Stimulated activated CD4-positive, alpha-beta T cell treated with anti-CD3 and anti-CD28 coated beads, Interleukin-12 subunit alpha, Interleukin-12 subunit beta, amount 100 ng/mL, for 24 hours (primary cell): ENCODE results near the gene DOCK2.
"Not testable (repeated sequence)": the region's sequence is repeated elsewhere in the genome, so short reads cannot be mapped to it uniquely, and the experiment has no call there.

Experiments
- DNase-seq, 2 experiments: peaks; one replicate each; pipeline ENCODE4 v3.0.0-alpha.2; 2020; ENCODE audit warnings: low read depth in 2 of 2

Gene DOCK2

GRCh38 chr5:169817031-169817430, 180.0 kb downstream of the DOCK2 start:
- DNase-seq, result no peak

DNA sequence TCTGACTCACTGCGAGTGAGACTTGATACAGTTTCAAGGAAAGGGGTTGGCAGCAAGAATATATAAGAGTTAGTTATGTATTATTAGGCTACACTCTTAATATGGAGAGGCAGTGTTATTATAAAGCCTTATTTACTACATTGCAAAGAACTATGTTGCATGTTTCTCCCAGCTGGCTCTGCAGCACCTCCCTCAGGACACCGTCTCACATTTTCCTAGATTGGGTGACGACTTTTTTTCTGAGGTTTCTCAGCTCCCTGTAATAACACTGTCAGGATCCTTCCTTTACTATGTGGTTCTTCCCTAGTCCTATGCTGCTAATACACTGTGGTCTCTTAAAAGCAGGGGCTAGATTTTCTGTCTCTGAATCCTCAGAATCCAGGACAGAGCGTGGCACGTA, 189.5 kb downstream of the DOCK2 start:
- DNase-seq, result no peak

DNA sequence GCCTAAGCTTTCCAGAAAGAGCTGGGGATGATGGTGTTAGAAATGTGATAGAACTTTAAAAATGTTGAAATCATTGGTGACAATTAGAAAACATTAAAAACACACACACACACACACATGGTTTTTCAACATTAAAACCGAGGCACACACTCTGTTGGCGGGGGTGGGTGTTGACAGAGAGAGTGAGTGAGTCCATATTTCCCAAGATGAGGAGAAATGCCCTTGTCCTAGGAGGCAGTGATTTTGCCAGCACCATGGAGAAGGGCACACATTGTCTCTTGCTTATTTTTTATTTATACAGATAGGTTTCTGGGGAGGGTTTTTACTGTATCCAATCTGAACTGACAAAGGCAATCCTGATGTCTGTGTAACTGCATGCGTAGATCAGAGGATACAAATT, 190.7 kb downstream of the DOCK2 start:
- no peak for DNase-seq

- DNase-seq, result no peak
Observed at GRCh38 chr5:169828385-169828784, 191.3 kb downstream of the DOCK2 start.

DNA sequence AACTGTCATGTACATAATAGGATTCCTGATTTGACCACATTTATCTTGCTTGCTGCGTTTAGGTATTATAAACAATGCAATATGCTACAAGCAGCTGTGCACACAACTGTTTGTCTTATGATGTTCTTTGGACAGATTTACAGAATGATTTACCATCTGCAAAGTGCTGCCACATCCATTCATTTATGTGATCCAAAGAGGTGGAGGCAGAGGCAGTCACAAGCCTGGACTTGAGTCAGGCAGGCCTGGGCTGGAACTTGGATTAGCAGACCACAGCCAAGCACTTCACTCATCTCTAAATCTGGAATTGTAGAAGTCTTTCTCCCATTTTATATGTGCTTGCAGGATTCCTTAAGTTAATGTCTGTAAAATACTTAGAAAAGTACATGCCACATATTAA, 194.3 kb downstream of the DOCK2 start:
- DNase-seq, result no peak

GRCh38 chr5:169832304-169832703, 195.2 kb downstream of the DOCK2 start:
- DNase-seq, result no peak

DNA sequence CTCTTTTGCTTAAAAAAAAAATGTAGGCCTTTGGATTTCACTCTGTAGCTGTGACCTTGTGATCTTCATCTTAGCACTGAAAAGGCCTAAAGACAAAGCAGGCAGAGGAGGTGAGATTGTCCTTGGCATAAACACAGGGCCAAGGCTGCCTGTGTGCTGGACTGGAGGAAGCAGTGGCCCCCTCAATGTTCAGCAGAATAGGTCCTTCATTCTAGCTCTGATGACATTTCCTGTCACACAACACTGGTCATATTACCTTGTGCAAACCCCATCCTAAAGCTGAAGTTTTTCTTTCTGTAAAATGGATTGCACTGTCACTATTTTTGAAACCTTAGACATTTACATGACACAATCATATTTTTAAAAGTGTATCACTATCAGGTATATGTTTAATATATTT, 195.8 kb downstream of the DOCK2 start:
- DNase-seq, result no peak

GRCh38 chr5:169833681-169834292, 196.7 kb downstream of the DOCK2 start:
- DNase-seq, result not testable (repeated sequence)

GRCh38 chr5:169834540-169834939, 197.5 kb downstream of the DOCK2 start:
- DNase-seq, result not testable (repeated sequence)

DNA sequence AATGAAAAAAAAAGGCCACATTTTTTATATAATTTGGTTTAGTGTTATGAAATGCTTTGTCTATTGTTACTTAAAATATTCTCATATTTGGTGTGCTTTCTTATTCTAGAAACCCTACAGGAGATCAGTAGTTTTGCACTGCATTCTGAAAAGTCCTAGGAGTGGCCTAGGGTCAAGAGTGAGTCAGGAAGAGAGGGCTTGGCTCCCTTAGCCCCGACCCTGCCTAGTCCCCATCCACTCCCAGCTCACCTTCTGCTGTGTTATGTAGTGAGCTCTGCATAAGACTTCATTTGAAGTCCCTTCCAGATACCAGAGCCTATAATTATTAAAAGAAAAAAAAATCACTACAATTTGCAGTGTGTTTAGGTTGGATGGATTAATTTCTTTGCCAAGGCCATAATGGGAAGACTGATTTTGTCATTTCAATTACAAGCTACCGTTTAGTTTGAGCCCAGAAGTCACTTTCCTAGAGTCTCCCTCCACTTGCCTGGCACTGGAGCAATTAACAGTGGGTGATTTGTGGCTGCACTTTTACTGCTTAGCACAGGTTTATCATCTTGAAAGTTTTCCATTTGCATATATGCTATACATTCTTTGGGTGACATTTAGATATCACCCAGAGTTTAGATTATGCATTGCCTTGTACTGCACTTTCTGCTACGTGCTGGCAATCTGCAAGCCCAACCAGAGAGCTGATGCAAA, 199.9 kb downstream of the DOCK2 start:
- no peak for DNase-seq

DNA sequence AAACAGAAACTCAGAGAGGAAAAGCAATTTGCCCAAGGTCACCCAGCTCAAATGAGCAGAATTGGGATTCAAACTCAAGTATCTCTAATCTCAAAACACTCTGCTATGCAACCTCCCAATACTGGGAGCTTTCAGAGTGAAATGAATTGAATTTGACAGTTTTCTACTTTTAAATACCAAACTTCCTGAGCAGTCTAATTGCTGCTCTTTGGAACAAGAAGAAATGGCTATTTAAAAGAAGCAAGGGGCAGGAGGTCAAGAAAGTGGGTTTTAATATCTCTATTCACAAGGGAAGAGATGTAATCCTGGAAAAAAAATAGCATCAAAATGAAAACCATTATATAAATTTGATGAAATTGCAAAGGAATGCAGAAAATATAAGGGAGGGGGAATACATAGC, 200.6 kb downstream of the DOCK2 start:
- DNase-seq, result no peak

GRCh38 chr5:169838688-169839087, 201.6 kb downstream of the DOCK2 start:
- DNase-seq, result no peak

GRCh38 chr5:169840405-169840804, 203.3 kb downstream of the DOCK2 start:
- DNase-seq, result no peak

GRCh38 chr5:169842699-169843098, 205.6 kb downstream of the DOCK2 start:
- DNase-seq, result no peak

DNA sequence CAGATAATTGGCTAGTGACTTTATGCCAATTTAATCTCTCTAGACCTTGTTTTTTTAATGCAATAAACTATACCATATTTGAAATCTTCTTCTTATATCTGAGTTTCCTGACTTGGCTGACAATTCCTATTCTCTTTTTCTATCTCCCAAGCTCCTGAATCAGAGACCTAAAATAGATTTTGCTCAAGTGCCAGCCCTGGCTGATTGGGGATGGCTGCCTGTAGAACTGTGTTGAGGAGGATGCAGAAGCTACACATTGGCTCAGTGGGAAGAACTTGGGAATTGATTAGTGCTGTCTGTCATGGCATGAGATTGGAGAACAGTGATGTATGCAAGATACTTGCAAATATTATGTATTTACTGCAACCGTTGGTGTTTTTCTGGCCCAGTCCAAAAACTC, 210.4 kb downstream of the DOCK2 start:
- no peak for DNase-seq

DNA sequence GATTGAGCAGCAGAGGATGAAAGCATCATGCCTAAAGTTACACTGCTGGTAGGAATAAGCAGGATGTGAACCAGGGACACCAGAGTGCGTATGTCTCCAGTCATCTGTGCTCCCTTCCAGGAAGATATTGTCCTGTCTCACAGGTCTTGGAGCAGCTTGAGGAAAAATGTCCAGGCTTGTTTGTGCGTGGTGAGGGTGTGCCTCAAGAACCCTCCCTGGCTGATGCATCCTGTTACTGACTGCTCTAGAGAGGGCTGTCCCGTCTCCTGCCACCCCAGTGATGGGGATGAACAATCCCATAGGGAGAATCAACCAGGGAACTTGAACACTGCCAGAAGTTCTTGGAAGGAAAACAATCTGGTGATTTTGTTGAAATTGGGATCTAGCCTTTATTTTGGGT, 211.2 kb downstream of the DOCK2 start:
- DNase-seq, result no peak

- DNase-seq, result no peak
Observed at GRCh38 chr5:169848792-169849191, 211.7 kb downstream of the DOCK2 start.

DNA sequence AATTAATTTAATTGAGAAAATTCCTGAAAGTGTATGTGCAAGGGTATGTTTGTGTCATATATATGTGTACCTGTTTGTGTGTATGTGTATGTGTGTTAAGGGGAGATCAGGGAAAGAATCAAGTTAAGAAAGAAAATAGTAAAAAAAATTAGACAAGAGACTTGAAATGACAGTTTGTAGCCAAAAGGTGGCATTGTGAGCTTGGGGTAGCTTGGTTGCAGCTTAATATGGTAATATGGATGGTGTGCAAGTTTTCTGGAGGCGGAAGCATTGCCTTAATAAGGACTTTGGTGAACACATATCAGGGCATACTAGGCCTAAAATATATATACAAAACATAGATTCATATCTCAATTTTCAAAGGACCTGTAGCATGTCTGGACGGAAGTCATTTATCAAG, 213.3 kb downstream of the DOCK2 start:
- no peak for DNase-seq

DNA sequence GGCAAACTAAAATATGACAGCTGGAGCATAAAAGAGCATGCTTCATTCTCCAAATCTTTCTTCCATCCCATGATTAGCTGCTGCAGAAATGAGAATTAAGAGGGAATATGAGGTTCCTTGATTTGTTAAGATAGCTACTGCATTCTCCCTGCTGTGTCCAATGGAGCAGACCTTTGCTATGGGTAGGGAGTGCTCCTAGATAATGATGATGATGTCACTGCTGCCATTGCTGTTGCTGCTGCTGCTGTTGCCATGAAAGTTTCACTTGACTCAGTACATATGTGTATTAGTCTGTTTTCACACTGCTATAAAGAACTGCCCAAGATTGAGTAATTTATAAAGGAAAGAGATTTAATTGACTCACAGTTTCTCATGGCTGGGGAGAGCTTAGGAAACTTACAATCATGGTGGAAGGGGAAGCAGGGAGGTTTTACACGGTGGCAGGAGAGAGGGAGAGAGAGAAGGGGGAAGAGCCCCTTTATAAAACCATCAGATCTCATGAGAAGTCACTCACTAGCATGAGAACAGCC, 214.3 kb downstream of the DOCK2 start:
- DNase-seq, result no peak

DNA sequence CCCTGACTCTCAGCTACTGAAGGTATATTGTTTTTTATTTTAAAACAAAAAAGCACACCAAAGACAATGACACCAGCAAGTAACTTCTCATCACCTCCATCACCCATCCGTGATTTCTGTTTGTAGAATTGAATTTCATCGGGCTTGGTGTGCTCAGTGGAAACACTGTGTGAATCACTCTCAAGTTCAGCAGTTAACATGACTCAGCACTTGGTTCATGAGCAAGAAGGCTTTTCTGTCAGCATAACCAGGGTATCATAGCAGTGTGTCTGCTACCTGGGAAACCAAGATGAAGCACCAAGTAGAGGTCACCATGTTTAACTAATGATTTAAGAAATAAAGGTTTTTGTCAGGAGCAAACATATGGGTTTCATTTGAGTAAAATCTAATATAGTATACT, 219.5 kb downstream of the DOCK2 start:
- DNase-seq, result no peak

GRCh38 chr5:169860585-169860984, 223.5 kb downstream of the DOCK2 start:
- no peak for DNase-seq

DNA sequence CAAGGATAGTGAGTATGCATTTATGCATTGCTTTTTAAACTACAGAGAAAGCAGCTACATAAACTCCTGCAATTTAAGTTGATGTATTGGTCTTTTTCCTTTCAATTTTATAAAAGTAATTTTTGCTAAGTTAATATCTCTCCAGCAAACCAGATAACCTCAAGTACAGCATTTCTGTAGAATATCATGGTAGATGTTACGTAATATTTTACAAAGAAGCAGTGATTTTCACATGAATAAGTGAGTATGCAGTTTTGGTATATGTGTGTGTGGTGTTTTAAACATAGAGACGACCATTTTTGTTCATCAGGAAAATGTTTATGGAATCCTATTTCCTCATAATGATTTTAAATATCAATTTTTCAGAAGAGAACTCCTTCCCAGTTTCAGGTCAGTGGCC, 224.4 kb downstream of the DOCK2 start:
- DNase-seq, result no peak

DNA sequence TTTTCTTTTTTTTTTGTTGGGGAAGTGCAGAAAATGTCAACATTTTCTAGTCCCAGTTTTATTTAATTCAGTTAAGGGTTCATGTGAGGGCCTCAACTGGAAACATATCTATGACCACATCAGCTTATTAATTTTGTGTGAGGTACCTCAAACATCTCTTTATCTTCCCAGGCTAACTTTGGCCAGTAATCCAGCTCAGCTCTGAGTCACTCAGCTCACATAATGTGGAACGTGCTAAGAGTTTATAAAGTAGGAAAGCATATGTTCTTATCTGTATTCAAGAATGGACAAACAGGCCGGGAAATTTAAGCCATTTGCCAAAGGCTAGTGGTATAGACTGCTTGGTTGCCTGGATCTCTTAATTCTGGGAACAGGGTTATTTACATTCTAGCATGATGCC, 224.9 kb downstream of the DOCK2 start:
- DNase-seq, result no peak

DNA sequence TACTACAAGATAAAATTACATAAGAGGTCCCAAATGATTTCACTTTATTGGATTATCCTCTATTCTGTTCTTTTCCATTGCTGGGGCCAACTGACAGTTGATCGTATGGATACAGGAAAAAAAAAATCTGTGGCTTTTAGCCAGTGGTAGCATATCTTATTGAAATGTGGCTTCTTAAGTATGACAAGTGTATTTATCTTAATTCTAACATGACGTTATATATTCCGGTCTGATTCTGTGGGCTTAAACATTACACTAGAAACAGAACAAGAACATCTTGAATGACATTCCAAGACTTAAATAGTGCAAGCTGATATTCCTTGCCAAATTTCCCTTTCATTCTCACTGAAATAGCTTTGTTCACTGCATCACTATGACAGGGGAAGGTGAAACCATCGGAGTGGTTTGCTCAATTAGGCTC, 225.3 kb downstream of the DOCK2 start:
- no peak for DNase-seq
